NCI-H1048 (cell line): ENCODE measurements around the gene ITSN2.

ENCODE experiments used
- DNase-seq: peaks from one replicate; lab custom pipeline; 2025; lab: John Stamatoyannopoulos, UW

Gene ITSN2

GRCh38 chr2:24269265-24269664, 91.1 kb downstream of the ITSN2 start:
- no peak for DNase-seq

GRCh38 chr2:24265212-24265611, 95.1 kb downstream of the ITSN2 start:
- DNase-seq: no peak

GRCh38 chr2:24262421-24262970, 97.8 kb downstream of the ITSN2 start:
- no peak for DNase-seq

GRCh38 chr2:24261441-24261840, 98.9 kb downstream of the ITSN2 start:
- no peak for DNase-seq

- no peak for DNase-seq
Measured at GRCh38 chr2:24259316-24259715, 101.0 kb downstream of the ITSN2 start.

- no peak for DNase-seq
Measured at GRCh38 chr2:24258718-24259117, 101.6 kb downstream of the ITSN2 start.

GRCh38 chr2:24253303-24253919, 106.9 kb downstream of the ITSN2 start:
- DNase-seq: no peak

- no peak for DNase-seq
Measured at GRCh38 chr2:24247592-24247991, 112.7 kb downstream of the ITSN2 start.

GRCh38 chr2:24247164-24247563, 113.2 kb downstream of the ITSN2 start:
- no peak for DNase-seq

GRCh38 chr2:24245986-24246776, 114.2 kb downstream of the ITSN2 start:
- no peak for DNase-seq

- no peak for DNase-seq
Measured at GRCh38 chr2:24241528-24241927, 118.8 kb downstream of the ITSN2 start.

- DNase-seq: no peak
Measured at GRCh38 chr2:24239553-24239952, 120.8 kb downstream of the ITSN2 start.

GRCh38 chr2:24238158-24238557, 122.2 kb downstream of the ITSN2 start:
- no peak for DNase-seq

GRCh38 chr2:24237313-24237712, 123.0 kb downstream of the ITSN2 start:
- no peak for DNase-seq

GRCh38 chr2:24233321-24233720, 127.0 kb downstream of the ITSN2 start:
- no peak for DNase-seq

- no peak for DNase-seq
Measured at GRCh38 chr2:24231461-24231881, 128.9 kb downstream of the ITSN2 start.

- DNase-seq: no peak
Measured at GRCh38 chr2:24228470-24228869, 131.9 kb downstream of the ITSN2 start.

GRCh38 chr2:24225499-24226242, 134.7 kb downstream of the ITSN2 start:
- no peak for DNase-seq

- DNase-seq: no peak
Measured at GRCh38 chr2:24222946-24223345, 137.4 kb downstream of the ITSN2 start.

- DNase-seq: no peak
Measured at GRCh38 chr2:24221343-24222050, 138.8 kb downstream of the ITSN2 start.

- DNase-seq: no peak
Measured at GRCh38 chr2:24220554-24221291, 139.6 kb downstream of the ITSN2 start.
